ENCODE data around the gene DRD4. TPM values are rescaled to one million over a fixed set of nuclear protein-coding genes. Genes with fewer than 3 reads are reported as not detected.
A peak's percentile ranks its signal among the peaks of the same experiment; 100 is the strongest.

The DRD4 gene
- total RNA-seq: 1.3 TPM in 1 of 2 replicates, not detected in the other
- total RNA-seq (2013): not detected
- polyA plus RNA-seq: 0.17 TPM in 1 of 2 replicates, not detected in the other
- polyA minus RNA-seq: 0.71 TPM in 1 of 2 replicates, not detected in the other

- H4K20me1 ChIP-seq (ENCODE audit: control insufficient read depth, insufficient read depth, low read length, poor library complexity, severe bottlenecking): peaks cover 12% of the 10 kb centered on the region
- H3K4me3 Mint-ChIP-seq: peak within 1 kb of the TSS; percentile 64
- H3K79me2 ChIP-seq (ENCODE audit: control insufficient read depth, insufficient read depth, low read length): no peaks in the 10 kb centered on the region
- POLR2A ChIA-PET: no interaction called here
- H3K9me3 Mint-ChIP-seq (ENCODE audit: insufficient read depth): no peaks in the 10 kb centered on the region
- 20% methylated on average over 100 of the region's 100 CpGs for WGBS (ENCODE audit: insufficient coverage)
- H3K4me3 ChIP-seq (ENCODE audit: control extremely low read depth in 1 of 5, extremely low read depth in 1 of 5, insufficient read depth in 1 of 5, low read depth in 2 of 5, low read length in 4 of 5): peak within 1 kb of the TSS in 1 of 5 experiments; percentile 2
- no peaks in the 10 kb centered on the region for H3K36me3 ChIP-seq (replicated peaks in 1 of 2; ENCODE audit: control extremely low read depth in 1 of 2, control insufficient read depth in 1 of 2, extremely low read depth in 1 of 2, insufficient read depth in 2 of 2, low read length in 1 of 2)
- H3K4me1 ChIP-seq (ENCODE audit: control insufficient read depth in 2 of 2, insufficient read depth in 2 of 2, low read length in 2 of 2): peaks cover 24 to 28% of the 10 kb centered on the region in 2 donors
- TF ChIP-seq CTCF (IDR thresholded peaks at IDR 0.05): no peak
- no peak for TF ChIP-seq EZH2 (IDR thresholded peaks at IDR 0.05; ENCODE audit: borderline replicate concordance, insufficient read depth, low read depth, low read length, poor library complexity, severe bottlenecking)
- H3K27ac Mint-ChIP-seq: no peak within 1 kb of the TSS
- peaks cover 28% of the 10 kb centered on the region for H3K27me3 Mint-ChIP-seq
- H3K27me3 ChIP-seq (replicated peaks in 1 of 4; ENCODE audit: control extremely low read depth in 1 of 4, control insufficient read depth in 3 of 4, insufficient read depth in 4 of 4, low read length in 3 of 4): peaks cover 0 to 38% (median 20%) of the 10 kb centered on the region in 4 experiments
- H3K4me1 Mint-ChIP-seq: peaks cover 21% of the 10 kb centered on the region
- peaks cover 0 to 7% (median 0%) of the 10 kb centered on the region in 3 donors for H3K9me3 ChIP-seq (ENCODE audit: control extremely low read depth in 1 of 3, control insufficient read depth in 2 of 3, insufficient read depth in 1 of 3, low read length in 2 of 3)
- no peak within 1 kb of the TSS for H3K27ac ChIP-seq (ENCODE audit: low read length in 2 of 2)
- ATAC-seq (ENCODE audit: low read depth) (no peak), DNase-seq (no peak)
- intact Hi-C loops (cut with micrococcal nuclease): no loop called here
- peak within 1 kb of the TSS; percentile 63 for H3K4me2 ChIP-seq (replicated peaks; ENCODE audit: low read depth, low read length, poor library complexity, severe bottlenecking)
- H2AFZ ChIP-seq (ENCODE audit: insufficient read depth, low read depth, low read length, poor library complexity, severe bottlenecking): no peak within 1 kb of the TSS
- CTCF ChIA-PET: no interaction called here
- H3K9ac ChIP-seq (ENCODE audit: low read length): no peak within 1 kb of the TSS
Measured at GRCh38 chr11:636511-637332, at the start of gene DRD4. Gene DRD4, plus strand, starts transcription at chr11:637269. Its CDS starts 36 bp downstream, at chr11:637305.

GRCh38 chr11:587546-587945, 49.5 kb upstream of the DRD4 start:
- ATAC-seq (ENCODE audit: low read depth) (no peak), DNase-seq (no peak)
- 100% methylated on average over 3 of the region's 8 CpGs for WGBS (ENCODE audit: insufficient coverage)
- CTCF ChIA-PET: no interaction called here
- no peak overlapping the region for H3K27ac ChIP-seq (ENCODE audit: low read length in 2 of 2)
- peaks cover 0 to 3% of the 10 kb centered on the region in 2 donors for H3K4me1 ChIP-seq (ENCODE audit: control insufficient read depth in 2 of 2, insufficient read depth in 2 of 2, low read length in 2 of 2)
- H2AFZ ChIP-seq (ENCODE audit: insufficient read depth, low read depth, low read length, poor library complexity, severe bottlenecking): no peak overlapping the region
- H3K9me3 Mint-ChIP-seq (ENCODE audit: insufficient read depth): no peaks in the 10 kb centered on the region
- H3K9me3 ChIP-seq (ENCODE audit: control extremely low read depth in 1 of 3, control insufficient read depth in 2 of 3, insufficient read depth in 1 of 3, low read length in 2 of 3): no peaks in the 10 kb centered on the region
- no peak overlapping the region for H3K9ac ChIP-seq (ENCODE audit: low read length)
- H3K4me2 ChIP-seq (replicated peaks; ENCODE audit: low read depth, low read length, poor library complexity, severe bottlenecking): no peak overlapping the region
- no peaks in the 10 kb centered on the region for H3K27me3 Mint-ChIP-seq
- no peak overlapping the region for H3K4me3 Mint-ChIP-seq
- no peak overlapping the region for H3K27ac Mint-ChIP-seq
- H3K4me1 Mint-ChIP-seq: no peaks in the 10 kb centered on the region
- H3K4me3 ChIP-seq (ENCODE audit: control extremely low read depth in 1 of 5, extremely low read depth in 1 of 5, insufficient read depth in 1 of 5, low read depth in 2 of 5, low read length in 4 of 5): no peak overlapping the region
- TF ChIP-seq CTCF (IDR thresholded peaks at IDR 0.05) (no peak), EZH2 (IDR thresholded peaks at IDR 0.05; ENCODE audit: borderline replicate concordance, insufficient read depth, low read depth, low read length, poor library complexity, severe bottlenecking) (no peak)
- intact Hi-C loops (cut with micrococcal nuclease): no loop called here
- POLR2A ChIA-PET: interaction anchor here (0.6 kb wide), 1 partner anchor 348 kb away, joined by 7 read pairs; no protein-coding TSS in a partner anchor
- peaks cover 0 to 67% of the 10 kb centered on the region in 2 experiments for H3K36me3 ChIP-seq (replicated peaks in 1 of 2; ENCODE audit: control extremely low read depth in 1 of 2, control insufficient read depth in 1 of 2, extremely low read depth in 1 of 2, insufficient read depth in 2 of 2, low read length in 1 of 2)
- H3K79me2 ChIP-seq (ENCODE audit: control insufficient read depth, insufficient read depth, low read length): peaks cover 65% of the 10 kb centered on the region
- peaks cover 75% of the 10 kb centered on the region for H4K20me1 ChIP-seq (ENCODE audit: control insufficient read depth, insufficient read depth, low read length, poor library complexity, severe bottlenecking)
- no peaks in the 10 kb centered on the region for H3K27me3 ChIP-seq (replicated peaks in 1 of 4; ENCODE audit: control extremely low read depth in 1 of 4, control insufficient read depth in 3 of 4, insufficient read depth in 4 of 4, low read length in 3 of 4)

Data from B cell (primary cell).